Stomach (tissue), 4 donors: ENCODE data around the gene COL9A3.

Source experiments
- CTCF ChIP-seq, 7 experiments: fragments of 450-650 bp in 4 of 7; fragments of 200-600 bp in 3 of 7; sonication (generic) in 3 of 7; IDR thresholded peaks; one replicate each; pipeline ENCODE4 v1.5.1; 2016 to 2019; ENCODE audit warnings: antibody characterized with exemption in 7 of 7, control low read depth in 2 of 7, mild to moderate bottlenecking in 1 of 7
- EP300 ChIP-seq: sonication (generic); formaldehyde crosslinking; IDR thresholded peaks from one replicate; pipeline ENCODE4 v1.6.1; 2017; ENCODE audit warnings: antibody characterized with exemption

GRCh38 chr20:62855120-62855519 lies 38.3 kb downstream of the COL9A3 start:
- TF ChIP-seq EP300 (no peak), CTCF (IDR thresholded peaks at IDR 0.05) (no peak)
